Common myeloid progenitor, CD34-positive (primary cell): ENCODE data around the gene SLC5A5.
A peak's percentile ranks its signal among the peaks of the same experiment; 100 is the strongest.

Experiments used
- CTCF ChIA-PET: fragments of 350-600 bp; sonication (Branson Sonifier 250); formaldehyde crosslinking; loops from one replicate; lab custom pipeline; 2021; ENCODE audit warnings: antibody characterized with exemption; lab: Charles Lee
- POLR2A ChIA-PET: fragments of 350-600 bp; sonication (Branson Sonifier 250); formaldehyde crosslinking; loops from one replicate; lab custom pipeline; 2021; ENCODE audit warnings: antibody characterized with exemption; lab: Charles Lee
- DNase-seq, 3 donors: peaks; one replicate each; pipeline versions ENCODE4 v3.0.0 to v3.0.0-alpha.2; 2013
- H3K27ac ChIP-seq, 2 experiments: 1 replicate in 1 of 2; 2 replicates in 1 of 2; pipeline ENCODE4 v1.7.0; 2013; ENCODE audit warnings: inconsistent platforms in 2 of 2, low read length in 2 of 2, mild to moderate bottlenecking in 2 of 2, low read depth in 1 of 2, moderate library complexity in 1 of 2; ENCODE audit not compliant: severe bottlenecking in 2 of 2, insufficient read depth in 1 of 2, poor library complexity in 1 of 2
- H3K27me3 ChIP-seq, 5 experiments: replicated peaks in 2 of 5; 1 replicate in 3 of 5; 2 replicates in 2 of 5; pipeline versions ENCODE4 v1.6.1 to v1.7.0; 2013; ENCODE audit warnings: low read length in 4 of 5, mild to moderate bottlenecking in 2 of 5, moderate library complexity in 2 of 5, inconsistent platforms in 1 of 5; ENCODE audit not compliant: insufficient read depth in 5 of 5, control insufficient read depth in 4 of 5
- H3K36me3 ChIP-seq, 4 experiments: 1 replicate in 2 of 4; 2 replicates in 2 of 4; pipeline versions ENCODE4 v1.6.1 to v1.7.0; 2013; ENCODE audit warnings: low read length in 3 of 4, control low read depth in 1 of 4, mild to moderate bottlenecking in 1 of 4; ENCODE audit not compliant: control insufficient read depth in 4 of 4, insufficient read depth in 4 of 4
- H3K4me1 ChIP-seq, 4 experiments: 1 replicate in 3 of 4; 2 replicates in 1 of 4; pipeline versions ENCODE4 v1.6.1 to v1.7.1; 2013; ENCODE audit warnings: low read length in 3 of 4, mild to moderate bottlenecking in 3 of 4, control low read depth in 1 of 4, inconsistent platforms in 1 of 4, moderate library complexity in 1 of 4; ENCODE audit not compliant: control insufficient read depth in 4 of 4, insufficient read depth in 4 of 4; ENCODE audit errors: control extremely low read depth in 1 of 4
- H3K4me3 ChIP-seq, 7 experiments: 1 replicate in 4 of 7; 2 replicates in 3 of 7; pipeline versions ENCODE4 v1.5.1 to v1.7.0; 2013; ENCODE audit warnings: mild to moderate bottlenecking in 7 of 7, low read length in 6 of 7, moderate library complexity in 6 of 7, inconsistent platforms in 2 of 7, low read depth in 2 of 7, control low read depth in 1 of 7; ENCODE audit not compliant: insufficient read depth in 4 of 7, control insufficient read depth in 1 of 7; ENCODE audit errors: extremely low read depth in 1 of 7
- H3K9me3 ChIP-seq, 5 experiments: 1 replicate in 4 of 5; 2 replicates in 1 of 5; pipeline versions ENCODE4 v1.6.1 to v1.7.1; 2013; ENCODE audit warnings: low read length in 4 of 5, mild to moderate bottlenecking in 2 of 5, inconsistent platforms in 1 of 5, low read depth in 1 of 5, moderate library complexity in 1 of 5; ENCODE audit not compliant: control insufficient read depth in 4 of 5, insufficient read depth in 2 of 5; ENCODE audit errors: control extremely low read depth in 1 of 5
- WGBS: methylation state at CpG from one replicate; pipeline ENCODE4 v1.1.5; 2013; ENCODE audit not compliant: insufficient coverage; 5-methylcytosine and 5-hydroxymethylcytosine counted together

SLC5A5 gene

GRCh38 chr19:17847538-17848366 lies 24.0 kb upstream of the SLC5A5 start, which contains the start of gene JAK3:
Gene JAK3 (minus strand): TSS chr19:17847982. CDS start chr19:17844417, 3,565 bp downstream.
- ChIA-PET POLR2A (interaction anchor here (0.5 to 1.8 kb wide), 10 partner anchors 10 to 98 kb away, joined by 3 to 14 read pairs (median 4); partner anchors contain the start of genes CCDC124 and RPL18A), CTCF (interaction anchor here (0.9 to 2.3 kb wide), 9 partner anchors 8 to 70 kb away, joined by 3 to 6 read pairs (median 4); partner anchors contain the start of gene RPL18A)
- peak within 1 kb of the TSS; percentile 75 to 94 for H3K27ac ChIP-seq
- peaks cover 5 to 69% (median 63%) of the 10 kb centered on the region in 4 experiments for H3K4me1 ChIP-seq
- H3K27me3 ChIP-seq, result no peaks in the 10 kb centered on the region
- under 1% methylated on average over 24 of the region's 40 CpGs for WGBS
- H3K4me3 ChIP-seq, result peak within 1 kb of the TSS; percentile 40 to 76 (median 69)
- H3K36me3 ChIP-seq, result peaks cover 3 to 23% (median 11%) of the 10 kb centered on the region in 4 experiments
- DNase-seq, result peak; percentile 85 to 92 (median 91)
- H3K9me3 ChIP-seq, result no peaks in the 10 kb centered on the region

- Histone ChIP-seq H3K4me3 (peak overlapping the region in 1 of 7 experiments; percentile 17), H3K27ac (peak overlapping the region; percentile 75 to 94), H3K4me1 (peaks cover 5 to 66% (median 59%) of the 10 kb centered on the region in 4 experiments), H3K36me3 (peaks cover 0 to 13% (median 3%) of the 10 kb centered on the region in 4 experiments), H3K9me3 (no peaks in the 10 kb centered on the region), H3K27me3 (no peaks in the 10 kb centered on the region)
- peak in 2 of 3 donors; percentile 85 to 88 for DNase-seq
- POLR2A ChIA-PET, result interaction anchor here (0.7 to 1.5 kb wide), 5 partner anchors 11 to 123 kb away, joined by 3 to 5 read pairs (median 5); no protein-coding TSS in a partner anchor
- CTCF ChIA-PET, result interaction anchor here (0.6 to 2.3 kb wide), 10 partner anchors 11 to 196 kb away, joined by 3 to 6 read pairs (median 4); partner anchors contain the start of gene RPL18A
- 55% methylated on average over 11 of the region's 14 CpGs for WGBS
These were observed 23.0 kb upstream of the SLC5A5 start for GRCh38 chr19:17848595-17849292.

GRCh38 chr19:17854061-17854460 lies 17.7 kb upstream of the SLC5A5 start:
- H3K4me1 ChIP-seq, result peaks cover 5 to 28% (median 22%) of the 10 kb centered on the region in 4 experiments
- CTCF ChIA-PET, result interaction anchor here (0.6 to 4.9 kb wide), 15 partner anchors 20 to 281 kb away, joined by 3 to 36 read pairs (median 6); partner anchors contain the start of genes B3GNT3 and CCDC124
- H3K36me3 ChIP-seq, result no peaks in the 10 kb centered on the region
- H3K9me3 ChIP-seq, result no peaks in the 10 kb centered on the region
- POLR2A ChIA-PET, result interaction anchor here (0.6 kb wide), 1 partner anchor 1712 kb away, joined by 3 read pairs; no protein-coding TSS in a partner anchor
- H3K27ac ChIP-seq, result no peak overlapping the region
- H3K4me3 ChIP-seq, result no peak overlapping the region
- DNase-seq, result no peak
- WGBS, result 94% methylated on average over 2 of the region's 6 CpGs
- no peaks in the 10 kb centered on the region for H3K27me3 ChIP-seq

- Histone ChIP-seq H3K4me1 (peaks cover 5 to 21% (median 14%) of the 10 kb centered on the region in 4 experiments), H3K27ac (no peak overlapping the region), H3K36me3 (peaks cover 0 to 3% (median 0%) of the 10 kb centered on the region in 4 experiments), H3K4me3 (no peak overlapping the region), H3K9me3 (no peaks in the 10 kb centered on the region), H3K27me3 (no peaks in the 10 kb centered on the region)
- WGBS, result 8% methylated on average over 21 of the region's 29 CpGs
- POLR2A ChIA-PET, result interaction anchor here (1.0 to 1.3 kb wide), 2 partner anchors 64 to 135 kb away, joined by 3 to 4 read pairs; no protein-coding TSS in a partner anchor
- CTCF ChIA-PET, result interaction anchor here (0.6 to 4.9 kb wide), 27 partner anchors 8 to 756 kb away, joined by 3 to 36 read pairs (median 5); partner anchors contain the start of genes B3GNT3, CCDC124 and JAK3
- DNase-seq, result peak; percentile 61 to 82 (median 75)
These were observed 16.2 kb upstream of the SLC5A5 start for GRCh38 chr19:17855280-17856152.

- Histone ChIP-seq H3K36me3 (peaks cover 8 to 45% (median 32%) of the 10 kb centered on the region in 4 experiments), H3K4me3 (peak within 1 kb of the TSS; percentile 90 to 100 (median 97)), H3K27ac (peak within 1 kb of the TSS; percentile 77 to 93), H3K27me3 (no peaks in the 10 kb centered on the region), H3K4me1 (peaks cover 9 to 30% (median 24%) of the 10 kb centered on the region in 4 experiments), H3K9me3 (no peaks in the 10 kb centered on the region)
- CTCF ChIA-PET, result interaction anchor here (0.6 to 4.4 kb wide), 35 partner anchors 9 to 455 kb away, joined by 3 to 63 read pairs (median 4); partner anchors contain the start of genes B3GNT3, BST2, CCDC124 and JAK3
- DNase-seq, result peak; percentile 100
- 0% methylated on average over 79 of the region's 80 CpGs for WGBS
- POLR2A ChIA-PET, result interaction anchor here (1.0 to 1.8 kb wide), 10 partner anchors 10 to 73 kb away, joined by 3 to 21 read pairs (median 5); partner anchors contain the start of genes CCDC124, JAK3 and SLC5A5
These were observed 12.0 kb upstream of the SLC5A5 start, which contains the start of gene RPL18A for GRCh38 chr19:17859533-17860330. Gene RPL18A (plus strand): TSS chr19:17859910. CDS start chr19:17859957, 47 bp downstream.
